Activated B cell treated with CpG ODN at 0.5 μM for 24 hours (primary cell): ENCODE results near the gene WDR75. TPM values are rescaled to one million over a fixed set of nuclear protein-coding genes. Genes with fewer than 3 reads are reported as not detected.

Experiments
- ATAC-seq: fragments of 200-7000 bp; cut with Tn5 transposase; one replicate; pipeline ENCODE4 v1.10.0; 2021; ENCODE audit warnings: low read depth, mild to moderate bottlenecking, moderate library complexity
- CTCF ChIA-PET: fragments of 350-600 bp; sonication (Branson Sonifier 250); formaldehyde crosslinking; loops from one replicate; lab custom pipeline; 2021; ENCODE audit warnings: antibody characterized with exemption; lab: Charles Lee
- POLR2A ChIA-PET: fragments of 350-600 bp; sonication (Branson Sonifier 250); formaldehyde crosslinking; loops from one replicate; lab custom pipeline; 2021; ENCODE audit warnings: antibody characterized with exemption; lab: Charles Lee
- DNase-seq: peaks from one replicate; pipeline ENCODE4 v3.0.0; 2022
- H3K27ac Mint-ChIP-seq: one replicate; pipeline ENCODE4 v1.8.0; 2020; ENCODE audit warnings: mixed read lengths
- H3K27me3 Mint-ChIP-seq: one replicate; pipeline ENCODE4 v1.8.0; 2021; ENCODE audit warnings: mixed read lengths
- H3K36me3 Mint-ChIP-seq: one replicate; pipeline ENCODE4 v1.8.0; 2021; ENCODE audit warnings: low read depth, mixed read lengths
- H3K4me1 Mint-ChIP-seq: one replicate; pipeline ENCODE4 v1.8.0; 2021; ENCODE audit warnings: mixed read lengths
- H3K4me3 Mint-ChIP-seq: one replicate; pipeline ENCODE4 v1.8.0; 2020; ENCODE audit warnings: mild to moderate bottlenecking, mixed read lengths
- H3K9me3 Mint-ChIP-seq: one replicate; pipeline ENCODE4 v1.8.0; 2020; ENCODE audit warnings: mixed read lengths
- intact Hi-C: fragments of 100-400 bp; cut with micrococcal nuclease; formaldehyde crosslinking; loops from one replicate; pipeline ENCODE4 v1.15.1; 2024
- total RNA-seq: library from RNA; stranded (reverse); gene quantifications from 2 replicates; pipeline ENCODE4 v1.2.3, GENCODE V29; 2022
- TF ChIP-seq, protein P1 (sequence below): fragments of 200-600 bp; IDR thresholded peaks from one replicate; pipeline ENCODE4 v1.8.0; 2022; ENCODE audit warnings: antibody characterized with exemption, mild to moderate bottlenecking

Gene WDR75
- total RNA-seq, 1 donor from 2014 or later = 61.2 TPM

- ATAC-seq (peak; percentile 12), DNase-seq (no peak)
- ChIA-PET CTCF (no interaction called here), POLR2A (interaction anchor here (0.6 to 2.6 kb wide), 5 partner anchors 10 to 1575 kb away, joined by 3 to 6 read pairs (median 4); partner anchors contain the start of gene OSGEPL1)
- intact Hi-C loops = loop anchor here (2.0 kb wide), 3 partner anchors 878 to 1580 kb away; partner anchors contain the start of genes HIBCH and NAB1
- Mint-ChIP-seq H3K4me3 (peak overlapping the region; percentile 98), H3K27ac (peak overlapping the region; percentile 99), H3K4me1 (peaks cover 22% of the 10 kb centered on the region), H3K27me3 (no peaks in the 10 kb centered on the region), H3K36me3 (peaks cover 10% of the 10 kb centered on the region), H3K9me3 (no peaks in the 10 kb centered on the region)
- TF ChIP-seq, protein P1, sequence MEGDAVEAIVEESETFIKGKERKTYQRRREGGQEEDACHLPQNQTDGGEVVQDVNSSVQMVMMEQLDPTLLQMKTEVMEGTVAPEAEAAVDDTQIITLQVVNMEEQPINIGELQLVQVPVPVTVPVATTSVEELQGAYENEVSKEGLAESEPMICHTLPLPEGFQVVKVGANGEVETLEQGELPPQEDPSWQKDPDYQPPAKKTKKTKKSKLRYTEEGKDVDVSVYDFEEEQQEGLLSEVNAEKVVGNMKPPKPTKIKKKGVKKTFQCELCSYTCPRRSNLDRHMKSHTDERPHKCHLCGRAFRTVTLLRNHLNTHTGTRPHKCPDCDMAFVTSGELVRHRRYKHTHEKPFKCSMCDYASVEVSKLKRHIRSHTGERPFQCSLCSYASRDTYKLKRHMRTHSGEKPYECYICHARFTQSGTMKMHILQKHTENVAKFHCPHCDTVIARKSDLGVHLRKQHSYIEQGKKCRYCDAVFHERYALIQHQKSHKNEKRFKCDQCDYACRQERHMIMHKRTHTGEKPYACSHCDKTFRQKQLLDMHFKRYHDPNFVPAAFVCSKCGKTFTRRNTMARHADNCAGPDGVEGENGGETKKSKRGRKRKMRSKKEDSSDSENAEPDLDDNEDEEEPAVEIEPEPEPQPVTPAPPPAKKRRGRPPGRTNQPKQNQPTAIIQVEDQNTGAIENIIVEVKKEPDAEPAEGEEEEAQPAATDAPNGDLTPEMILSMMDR = no peak
These were observed 679 bp upstream of the WDR75 start for GRCh38 chr2:189440644-189440946.

- no peaks in the 10 kb centered on the region for H3K27me3 Mint-ChIP-seq
- H3K4me3 Mint-ChIP-seq = peak overlapping the region; percentile 98
- peaks cover 29% of the 10 kb centered on the region for H3K4me1 Mint-ChIP-seq
- intact Hi-C loops = loop anchor here (1.0 to 2.0 kb wide), 9 partner anchors 139 to 1579 kb away; partner anchors contain the start of genes ASNSD1, HIBCH, NAB1 and NEMP2
- POLR2A ChIA-PET = interaction anchor here (0.7 to 2.6 kb wide), 3 partner anchors 19 to 1440 kb away, joined by 3 to 5 read pairs (median 3); no protein-coding TSS in a partner anchor
- ATAC-seq (peak; percentile 43), DNase-seq (no peak)
- TF ChIP-seq, protein P1 = no peak
- peaks cover 15% of the 10 kb centered on the region for H3K36me3 Mint-ChIP-seq
- peak overlapping the region; percentile 99 for H3K27ac Mint-ChIP-seq
- CTCF ChIA-PET = no interaction called here
- no peaks in the 10 kb centered on the region for H3K9me3 Mint-ChIP-seq
These were observed 418 bp downstream of the WDR75 start for GRCh38 chr2:189441709-189442074.

- ATAC-seq (no peak), DNase-seq (no peak)
- Mint-ChIP-seq H3K9me3 (no peaks in the 10 kb centered on the region), H3K36me3 (peaks cover 22% of the 10 kb centered on the region), H3K27me3 (no peaks in the 10 kb centered on the region), H3K4me3 (peak overlapping the region; percentile 98), H3K4me1 (peaks cover 34% of the 10 kb centered on the region), H3K27ac (no peak overlapping the region)
- ChIA-PET CTCF (no interaction called here), POLR2A (interaction anchor here (0.6 to 2.6 kb wide), 4 partner anchors 18 to 1439 kb away, joined by 3 to 5 read pairs (median 4); no protein-coding TSS in a partner anchor)
- TF ChIP-seq, protein P1 = no peak
- intact Hi-C loops = no loop called here
These were observed 1.2 kb downstream of the WDR75 start for GRCh38 chr2:189442468-189442867.

DNA sequence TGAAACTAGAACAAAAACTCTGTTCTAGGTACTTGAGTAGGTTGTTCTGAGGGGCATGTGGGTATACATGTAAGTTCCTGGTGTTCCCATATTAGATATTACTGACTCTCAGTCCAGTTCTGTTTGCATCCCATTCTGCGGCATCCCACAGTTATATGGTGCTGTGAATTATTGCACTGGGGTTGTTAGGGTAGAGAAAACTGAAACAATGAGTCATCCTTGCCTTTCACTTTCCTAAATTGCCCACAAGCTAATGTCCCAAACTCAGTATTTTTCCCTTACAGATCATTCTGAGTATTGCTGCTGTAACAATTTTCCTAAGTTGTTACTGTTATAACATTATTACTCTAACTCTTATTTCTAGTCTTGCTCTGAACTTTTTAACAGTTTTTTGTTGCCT, 3.0 kb downstream of the WDR75 start:
- CTCF ChIA-PET = no interaction called here

DNA sequence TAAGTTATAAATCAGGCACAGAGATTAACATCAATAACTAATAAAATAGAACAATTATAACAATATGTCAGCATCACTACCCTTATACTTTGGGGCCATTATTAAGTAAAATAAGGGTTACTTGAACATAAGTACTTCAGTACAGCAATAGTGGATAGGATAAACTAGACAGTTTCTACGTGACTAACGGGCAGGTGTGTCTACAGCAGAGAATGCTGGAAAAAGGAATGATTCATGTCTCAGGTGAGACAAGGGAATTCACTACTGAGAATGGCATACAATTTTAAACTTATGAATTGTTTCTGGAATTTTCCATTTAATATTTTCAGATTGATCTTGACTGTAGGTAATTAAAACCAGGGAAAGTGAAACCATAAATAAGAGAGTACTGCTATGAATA, 5.5 kb downstream of the WDR75 start:
- DNase-seq (no peak), ATAC-seq (no peak)
- CTCF ChIA-PET = no interaction called here
- peaks cover 19% of the 10 kb centered on the region for H3K4me1 Mint-ChIP-seq
- H3K4me3 Mint-ChIP-seq = no peak overlapping the region
- POLR2A ChIA-PET = no interaction called here
- intact Hi-C loops = loop anchor here (2.0 kb wide), 1 partner anchor 18 kb away; no protein-coding TSS in a partner anchor
- no peaks in the 10 kb centered on the region for H3K27me3 Mint-ChIP-seq
- TF ChIP-seq, protein P1 = no peak
- H3K27ac Mint-ChIP-seq = no peak overlapping the region
- peaks cover 51% of the 10 kb centered on the region for H3K36me3 Mint-ChIP-seq
- H3K9me3 Mint-ChIP-seq = no peaks in the 10 kb centered on the region

More for the DNA sequence above, 3.0 kb downstream of the WDR75 start:
- H3K4me1 Mint-ChIP-seq = peaks cover 31% of the 10 kb centered on the region
- H3K36me3 Mint-ChIP-seq = peaks cover 38% of the 10 kb centered on the region
- POLR2A ChIA-PET = interaction anchor here (1.2 kb wide), 1 partner anchor 10 kb away, joined by 3 read pairs; no protein-coding TSS in a partner anchor
- H3K27me3 Mint-ChIP-seq = no peaks in the 10 kb centered on the region
- no peaks in the 10 kb centered on the region for H3K9me3 Mint-ChIP-seq
- ATAC-seq (no peak), DNase-seq (no peak)
- H3K27ac Mint-ChIP-seq = no peak overlapping the region
- no peak overlapping the region for H3K4me3 Mint-ChIP-seq
- TF ChIP-seq, protein P1 = no peak
- intact Hi-C loops = no loop called here
